ENCODE measurements around the gene TNRC18. TPM values are rescaled to one million over a fixed set of nuclear protein-coding genes. Genes with fewer than 3 reads are reported as not detected.

The TNRC18 gene
- total RNA-seq, 2 experiments from 2014 or later = 43.8 to 44.2 TPM

DNA sequence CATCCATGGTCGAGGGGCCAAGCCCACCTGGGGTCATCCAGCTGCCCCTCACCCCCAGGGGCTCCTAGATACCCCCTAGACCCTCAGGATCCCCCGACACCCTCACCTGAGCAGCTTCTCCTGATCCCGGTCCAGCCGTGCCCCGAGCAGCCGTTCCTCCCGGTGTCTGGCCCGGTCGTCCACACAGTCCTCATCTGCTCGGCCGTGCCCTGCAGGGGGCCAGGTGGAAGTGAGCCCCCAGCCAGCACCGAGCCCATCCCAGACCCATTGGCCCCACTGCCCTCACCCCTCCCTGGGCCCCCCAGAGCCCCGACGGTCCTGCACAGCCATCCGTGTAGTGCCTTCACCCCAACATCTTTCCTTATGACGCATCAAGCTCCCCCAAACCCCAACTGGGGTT, 45.8 kb downstream of the TNRC18 start:
- no peaks in the 10 kb centered on the region for H3K9me3 Mint-ChIP-seq
- H3K4me1 Mint-ChIP-seq (ENCODE audit: low read depth) = peaks cover 10% of the 10 kb centered on the region
- H3K4me3 Mint-ChIP-seq = no peak overlapping the region
- no peaks in the 10 kb centered on the region for H3K27me3 Mint-ChIP-seq
- peaks cover 9% of the 10 kb centered on the region for H3K36me3 Mint-ChIP-seq (ENCODE audit: low read depth)
- no peak for ATAC-seq
- CTCF ChIA-PET = interaction anchor here (0.6 kb wide), 1 partner anchor 11 kb away, joined by 3 read pairs; no protein-coding TSS in a partner anchor
- POLR2A ChIA-PET = interaction anchor here (0.9 kb wide), 1 partner anchor 13 kb away, joined by 4 read pairs; no protein-coding TSS in a partner anchor
- no peak overlapping the region for H3K27ac Mint-ChIP-seq
- no peak for DNase-seq
- intact Hi-C loops (cut with micrococcal nuclease) = no loop called here
- TF ChIP-seq, protein P1, sequence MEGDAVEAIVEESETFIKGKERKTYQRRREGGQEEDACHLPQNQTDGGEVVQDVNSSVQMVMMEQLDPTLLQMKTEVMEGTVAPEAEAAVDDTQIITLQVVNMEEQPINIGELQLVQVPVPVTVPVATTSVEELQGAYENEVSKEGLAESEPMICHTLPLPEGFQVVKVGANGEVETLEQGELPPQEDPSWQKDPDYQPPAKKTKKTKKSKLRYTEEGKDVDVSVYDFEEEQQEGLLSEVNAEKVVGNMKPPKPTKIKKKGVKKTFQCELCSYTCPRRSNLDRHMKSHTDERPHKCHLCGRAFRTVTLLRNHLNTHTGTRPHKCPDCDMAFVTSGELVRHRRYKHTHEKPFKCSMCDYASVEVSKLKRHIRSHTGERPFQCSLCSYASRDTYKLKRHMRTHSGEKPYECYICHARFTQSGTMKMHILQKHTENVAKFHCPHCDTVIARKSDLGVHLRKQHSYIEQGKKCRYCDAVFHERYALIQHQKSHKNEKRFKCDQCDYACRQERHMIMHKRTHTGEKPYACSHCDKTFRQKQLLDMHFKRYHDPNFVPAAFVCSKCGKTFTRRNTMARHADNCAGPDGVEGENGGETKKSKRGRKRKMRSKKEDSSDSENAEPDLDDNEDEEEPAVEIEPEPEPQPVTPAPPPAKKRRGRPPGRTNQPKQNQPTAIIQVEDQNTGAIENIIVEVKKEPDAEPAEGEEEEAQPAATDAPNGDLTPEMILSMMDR (IDR thresholded peaks at IDR 0.05) = no peak

DNA sequence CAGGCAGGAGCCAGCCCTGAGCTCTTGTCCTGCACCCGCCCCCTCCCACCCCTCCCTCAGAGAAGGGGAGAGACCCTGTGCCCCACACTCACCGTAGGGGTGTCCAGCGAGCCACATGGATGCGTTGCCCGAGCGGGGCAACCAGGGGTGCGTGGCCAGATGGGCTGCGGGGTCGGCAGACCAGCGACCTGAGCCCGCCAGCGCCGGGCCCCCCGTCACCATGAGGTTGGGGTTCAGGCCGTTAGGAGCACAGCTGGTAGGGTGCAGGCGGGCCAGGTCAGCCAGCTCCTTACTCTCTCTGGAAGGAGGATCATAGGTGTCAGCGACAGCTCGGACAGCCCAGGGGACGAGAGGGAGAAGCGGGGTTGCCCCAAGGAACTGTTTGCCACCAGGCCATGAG, 46.4 kb downstream of the TNRC18 start:
- H3K27me3 Mint-ChIP-seq = no peaks in the 10 kb centered on the region
- intact Hi-C loops (cut with micrococcal nuclease) = no loop called here
- ChIA-PET CTCF (interaction anchor here (0.6 kb wide), 1 partner anchor 11 kb away, joined by 3 read pairs; no protein-coding TSS in a partner anchor), POLR2A (interaction anchor here (0.9 kb wide), 1 partner anchor 13 kb away, joined by 4 read pairs; no protein-coding TSS in a partner anchor)
- H3K36me3 Mint-ChIP-seq (ENCODE audit: low read depth) = peaks cover 9% of the 10 kb centered on the region
- H3K4me3 Mint-ChIP-seq = no peak overlapping the region
- TF ChIP-seq, protein P1 (IDR thresholded peaks at IDR 0.05) = no peak
- no peaks in the 10 kb centered on the region for H3K9me3 Mint-ChIP-seq
- DNase-seq (no peak), ATAC-seq (no peak)
- peaks cover 8% of the 10 kb centered on the region for H3K4me1 Mint-ChIP-seq (ENCODE audit: low read depth)
- no peak overlapping the region for H3K27ac Mint-ChIP-seq

DNA sequence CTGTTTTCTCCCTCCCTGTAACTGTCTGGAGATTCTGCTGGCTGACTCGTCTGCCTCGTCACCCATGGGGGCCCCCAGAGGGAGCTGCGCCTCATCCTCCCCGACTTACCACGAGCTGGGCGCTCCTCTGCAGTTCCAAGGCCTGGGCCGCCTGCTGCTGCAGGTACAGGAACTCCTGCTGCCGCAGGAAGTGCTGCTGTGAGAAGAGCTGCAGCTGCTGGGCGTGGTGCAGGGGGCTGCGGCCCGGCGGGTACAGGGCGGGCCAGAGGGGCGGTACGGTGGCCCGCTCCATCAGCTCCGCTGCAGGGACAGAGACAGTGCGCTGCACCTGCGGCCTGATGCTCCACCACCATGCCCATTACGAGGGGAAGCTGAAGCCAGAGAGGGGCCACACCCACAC, 47.7 kb downstream of the TNRC18 start:
- peak overlapping the region; percentile 5 for H3K27ac Mint-ChIP-seq
- H3K4me1 Mint-ChIP-seq (ENCODE audit: low read depth) = peaks cover 3% of the 10 kb centered on the region
- POLR2A ChIA-PET = interaction anchor here (0.5 to 0.7 kb wide), 2 partner anchors 24 to 189 kb away, joined by 3 to 5 read pairs; no protein-coding TSS in a partner anchor
- ATAC-seq (peak; percentile 20), DNase-seq (no peak)
- no peaks in the 10 kb centered on the region for H3K9me3 Mint-ChIP-seq
- intact Hi-C loops (cut with micrococcal nuclease) = no loop called here
- TF ChIP-seq, protein P1 (IDR thresholded peaks at IDR 0.05) = no peak
- no peaks in the 10 kb centered on the region for H3K27me3 Mint-ChIP-seq
- CTCF ChIA-PET = interaction anchor here (1.3 kb wide), 1 partner anchor 10 kb away, joined by 5 read pairs; no protein-coding TSS in a partner anchor
- no peak overlapping the region for H3K4me3 Mint-ChIP-seq
- peaks cover 11% of the 10 kb centered on the region for H3K36me3 Mint-ChIP-seq (ENCODE audit: low read depth)

DNA sequence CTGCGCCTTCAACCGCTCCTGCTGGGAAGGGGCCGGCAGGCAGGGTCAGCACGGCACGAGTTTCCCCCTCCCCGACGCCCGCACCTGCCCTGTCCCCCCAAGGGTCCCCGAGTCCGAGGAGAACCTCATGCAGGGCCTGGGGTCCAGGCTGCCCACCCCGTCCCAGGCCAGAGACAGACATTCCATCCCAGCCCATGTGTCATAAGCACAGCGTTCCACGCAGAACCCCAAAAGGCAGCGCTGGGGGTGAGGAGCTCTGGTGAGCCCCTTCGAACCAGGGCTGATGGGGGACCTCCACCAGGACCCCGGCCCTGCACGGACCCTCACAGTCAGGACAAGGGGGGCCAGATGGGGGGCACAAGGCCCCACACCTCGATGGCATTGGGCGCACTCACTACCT, 49.2 kb downstream of the TNRC18 start:
- TF ChIP-seq, protein P1 (IDR thresholded peaks at IDR 0.05) = no peak
- DNase-seq (no peak), ATAC-seq (no peak)
- ChIA-PET POLR2A (interaction anchor here (0.7 kb wide), 1 partner anchor 87 kb away, joined by 3 read pairs; no protein-coding TSS in a partner anchor), CTCF (interaction anchor here (1.3 kb wide), 1 partner anchor 8 kb away, joined by 5 read pairs; no protein-coding TSS in a partner anchor)
- H3K27me3 Mint-ChIP-seq = no peaks in the 10 kb centered on the region
- peaks cover 3% of the 10 kb centered on the region for H3K4me1 Mint-ChIP-seq (ENCODE audit: low read depth)
- no peak overlapping the region for H3K4me3 Mint-ChIP-seq
- intact Hi-C loops (cut with micrococcal nuclease) = no loop called here
- H3K36me3 Mint-ChIP-seq (ENCODE audit: low read depth) = peaks cover 17% of the 10 kb centered on the region
- H3K27ac Mint-ChIP-seq = no peak overlapping the region
- no peaks in the 10 kb centered on the region for H3K9me3 Mint-ChIP-seq

DNA sequence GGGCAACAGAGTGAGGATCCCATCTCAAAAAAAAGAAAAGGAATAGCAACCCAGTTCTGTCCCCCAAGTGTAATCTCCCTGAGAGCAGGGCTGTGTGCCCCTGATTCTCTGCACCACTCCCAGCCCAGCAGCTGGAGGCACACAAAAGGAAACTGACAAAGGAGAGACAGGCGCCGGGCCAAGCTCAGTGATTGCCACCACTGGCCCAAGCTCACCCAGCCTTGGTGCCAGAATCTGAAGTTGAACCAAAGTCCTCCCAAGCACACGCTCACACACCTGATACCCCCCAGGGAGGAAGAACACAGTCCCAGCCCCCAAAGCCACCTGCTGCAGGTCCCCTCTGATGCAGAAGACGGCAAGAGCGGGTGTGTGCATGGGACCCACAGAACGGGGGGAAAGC, 50.3 kb downstream of the TNRC18 start:
- Mint-ChIP-seq H3K9me3 (no peaks in the 10 kb centered on the region), H3K4me3 (no peak overlapping the region), H3K36me3 (ENCODE audit: low read depth) (peaks cover 20% of the 10 kb centered on the region), H3K27ac (no peak overlapping the region), H3K27me3 (no peaks in the 10 kb centered on the region), H3K4me1 (ENCODE audit: low read depth) (peaks cover 3% of the 10 kb centered on the region)
- TF ChIP-seq, protein P1 (IDR thresholded peaks at IDR 0.05) = no peak
- DNase-seq = no peak
- CTCF ChIA-PET = interaction anchor here (1.5 kb wide), 1 partner anchor 11 kb away, joined by 4 read pairs; no protein-coding TSS in a partner anchor
- no peak for ATAC-seq
- intact Hi-C loops (cut with micrococcal nuclease) = no loop called here
- POLR2A ChIA-PET = interaction anchor here (0.8 kb wide), 1 partner anchor 24 kb away, joined by 4 read pairs; no protein-coding TSS in a partner anchor
